ENCODE results near the gene STK32C.

DNA sequence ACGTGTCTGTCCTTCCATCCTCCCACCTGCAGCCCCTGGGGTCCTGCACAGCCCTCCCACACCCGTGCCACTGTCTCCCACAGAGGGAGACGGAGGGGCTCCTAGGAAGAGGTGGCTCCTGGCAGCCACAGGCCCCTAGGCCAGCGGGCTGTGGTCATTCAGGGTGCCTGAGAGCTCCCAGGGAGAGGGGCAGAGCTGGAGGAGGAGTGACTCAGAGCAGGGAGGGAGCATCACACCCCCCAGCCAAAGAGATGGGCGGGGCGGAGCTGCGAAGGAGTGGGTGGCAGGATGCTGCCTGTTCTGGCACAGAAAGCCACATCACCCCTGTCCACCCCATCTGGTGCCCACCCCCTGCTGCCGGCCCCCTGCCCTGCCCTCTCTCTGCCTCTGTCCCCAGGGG, 50.5 kb downstream of the STK32C start:
- TF ChIP-seq, protein P1, sequence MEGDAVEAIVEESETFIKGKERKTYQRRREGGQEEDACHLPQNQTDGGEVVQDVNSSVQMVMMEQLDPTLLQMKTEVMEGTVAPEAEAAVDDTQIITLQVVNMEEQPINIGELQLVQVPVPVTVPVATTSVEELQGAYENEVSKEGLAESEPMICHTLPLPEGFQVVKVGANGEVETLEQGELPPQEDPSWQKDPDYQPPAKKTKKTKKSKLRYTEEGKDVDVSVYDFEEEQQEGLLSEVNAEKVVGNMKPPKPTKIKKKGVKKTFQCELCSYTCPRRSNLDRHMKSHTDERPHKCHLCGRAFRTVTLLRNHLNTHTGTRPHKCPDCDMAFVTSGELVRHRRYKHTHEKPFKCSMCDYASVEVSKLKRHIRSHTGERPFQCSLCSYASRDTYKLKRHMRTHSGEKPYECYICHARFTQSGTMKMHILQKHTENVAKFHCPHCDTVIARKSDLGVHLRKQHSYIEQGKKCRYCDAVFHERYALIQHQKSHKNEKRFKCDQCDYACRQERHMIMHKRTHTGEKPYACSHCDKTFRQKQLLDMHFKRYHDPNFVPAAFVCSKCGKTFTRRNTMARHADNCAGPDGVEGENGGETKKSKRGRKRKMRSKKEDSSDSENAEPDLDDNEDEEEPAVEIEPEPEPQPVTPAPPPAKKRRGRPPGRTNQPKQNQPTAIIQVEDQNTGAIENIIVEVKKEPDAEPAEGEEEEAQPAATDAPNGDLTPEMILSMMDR (IDR thresholded peaks at IDR 0.05) = no peak
- TF ChIP-seq EZH2 (IDR thresholded peaks at IDR 0.05; ENCODE audit: borderline replicate concordance, insufficient read depth, low read depth, low read length, poor library complexity, severe bottlenecking) = no peak

Measured in B cell (primary cell).